Measurements from ENCODE around the gene DGKG. TPM values are rescaled to one million over a fixed set of nuclear protein-coding genes. Genes with fewer than 3 reads are reported as not detected.

DGKG gene
- total and polyA plus RNA-seq, 8 donors: 0.12 to 26.3 (median 2.7) TPM

DNA sequence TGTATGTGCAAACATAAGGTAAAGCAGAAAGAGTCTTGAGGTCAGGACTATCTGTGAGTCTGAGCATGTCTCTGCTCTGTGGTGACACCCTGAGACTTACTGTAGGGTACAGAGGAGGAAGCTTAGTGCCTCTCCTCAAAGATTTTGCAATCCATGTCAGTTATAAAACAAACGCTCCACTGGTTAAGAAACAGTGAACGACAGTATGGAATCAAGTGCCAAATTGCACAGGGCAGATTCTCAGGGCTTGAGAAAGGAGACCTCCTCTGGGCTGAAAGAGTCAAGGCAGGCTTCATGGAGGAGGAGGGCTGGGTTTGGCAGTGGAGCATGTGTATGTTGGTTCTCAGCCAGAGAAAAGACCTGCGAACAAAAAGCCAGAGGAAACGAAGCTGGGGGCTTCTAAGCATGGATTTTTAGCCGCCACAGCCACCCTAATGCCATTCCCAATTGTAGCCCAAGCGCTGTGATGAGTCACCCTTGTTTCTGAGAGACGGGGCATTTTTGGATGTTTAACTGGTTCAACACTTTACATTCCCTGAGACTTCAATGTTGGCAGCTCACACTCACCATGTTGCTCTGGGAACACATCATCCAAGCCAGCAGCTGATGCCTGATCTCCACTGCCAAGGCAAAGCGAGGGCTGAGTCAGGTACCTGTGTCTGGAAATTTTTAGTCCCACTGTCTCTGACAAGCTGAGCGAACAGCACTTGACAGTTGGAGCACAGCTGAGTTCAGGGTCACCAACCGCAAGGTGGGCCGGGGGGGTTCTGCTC is 3.4 kb upstream of the DGKG start:
- Histone ChIP-seq H3K4me1 (peaks cover 16 to 43% (median 21%) of the 10 kb centered on the region in 4 donors), H3K9me3 (no peaks in the 10 kb centered on the region), H3K36me3 (no peaks in the 10 kb centered on the region), H3K4me3 (no peak overlapping the region), H3K27ac (peak overlapping the region in 2 of 5 donors; percentile 13 to 33), H3K27me3 (peaks cover 0 to 56% (median 40%) of the 10 kb centered on the region in 3 donors)
- DNase-seq: no peak
- TF ChIP-seq CTCF (IDR thresholded peaks at IDR 0.05) (no peak), POLR2AphosphoS5 (IDR thresholded peaks at IDR 0.05) (peak in 2 of 3 donors; percentile 25 to 62)
- intact Hi-C loops (cut with DNase I; ENCODE audit: low total_unique reads): no loop called here
- 59 to 84% (median 74%) methylated on average over 11 of the region's 11 CpGs for WGBS, 5 donors

- Histone ChIP-seq H3K27ac (no peak overlapping the region), H3K27me3 (peaks cover 0 to 55% (median 40%) of the 10 kb centered on the region in 3 donors), H3K4me3 (no peak overlapping the region), H3K9me3 (no peaks in the 10 kb centered on the region), H3K36me3 (no peaks in the 10 kb centered on the region), H3K4me1 (peaks cover 16 to 53% (median 21%) of the 10 kb centered on the region in 4 donors)
- intact Hi-C loops (cut with DNase I; ENCODE audit: low total_unique reads): no loop called here
- no peak for DNase-seq
- no peak for TF ChIP-seq CTCF (IDR thresholded peaks at IDR 0.05)
- no peak for TF ChIP-seq POLR2A (IDR thresholded peaks at IDR 0.05)
- TF ChIP-seq EP300 (IDR thresholded peaks at IDR 0.05): no peak
- 64 to 72% (median 70%) methylated on average over 7 to 10 of the region's 10 CpGs for WGBS, 5 donors
Measured at GRCh38 chr3:186362988-186363387, 954 bp upstream of the DGKG start.

DNA sequence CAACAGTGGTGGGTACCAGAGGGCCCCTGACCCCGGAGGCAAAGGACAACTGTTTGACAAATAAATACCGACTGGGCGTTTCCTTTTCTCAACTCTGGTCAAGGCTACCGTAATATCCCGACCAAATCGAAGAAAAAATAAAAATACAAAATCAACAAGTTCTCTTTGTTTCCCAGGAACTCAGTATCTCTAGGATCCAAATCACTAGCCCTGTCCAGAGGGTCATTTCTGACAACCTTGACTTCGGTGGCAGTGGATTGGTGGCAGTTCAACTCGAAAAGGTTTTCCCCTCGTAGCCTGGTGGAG is 456 bp upstream of the DGKG start:
- Histone ChIP-seq H3K4me1 (peaks cover 16 to 53% (median 21%) of the 10 kb centered on the region in 4 donors), H3K27ac (peak overlapping the region in 1 of 5 donors; percentile 79), H3K36me3 (no peaks in the 10 kb centered on the region), H3K27me3 (peaks cover 0 to 55% (median 40%) of the 10 kb centered on the region in 3 donors), H3K9me3 (no peaks in the 10 kb centered on the region), H3K4me3 (peak overlapping the region; percentile 55 to 62 (median 56))
- intact Hi-C loops (cut with DNase I; ENCODE audit: low total_unique reads): no loop called here
- TF ChIP-seq POLR2A (IDR thresholded peaks at IDR 0.05) (no peak), CTCF (IDR thresholded peaks at IDR 0.05) (no peak), POLR2AphosphoS5 (IDR thresholded peaks at IDR 0.05) (no peak), EP300 (IDR thresholded peaks at IDR 0.05) (no peak)
- no peak for DNase-seq
- 31 to 36% (median 33%) methylated on average over 9 of the region's 9 CpGs for WGBS, 5 donors

DNA sequence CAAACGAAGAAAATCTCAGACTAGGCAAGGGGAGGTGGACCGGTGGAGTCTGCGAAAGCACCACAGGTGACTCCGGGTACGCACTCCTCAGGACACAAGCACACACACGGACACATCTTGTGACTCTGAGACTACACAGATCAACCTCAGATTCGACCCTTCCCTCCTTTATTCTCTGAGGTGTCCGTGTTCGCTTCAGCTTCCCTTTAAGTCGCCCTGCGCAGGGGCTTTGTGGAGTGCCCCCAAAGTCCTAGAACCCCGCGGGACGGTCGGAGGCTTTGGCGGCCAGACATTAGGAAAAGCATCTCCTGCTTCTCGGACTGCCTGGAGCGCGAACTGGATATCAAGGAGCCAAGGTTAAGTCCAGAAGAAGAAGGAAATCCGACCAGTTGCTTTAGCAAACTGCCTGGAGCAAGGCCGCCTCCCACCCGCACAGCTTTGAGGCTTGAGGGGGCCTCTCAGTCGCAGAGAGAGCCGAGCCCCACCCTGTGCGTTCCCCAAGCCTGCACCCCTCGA is 730 bp downstream of the DGKG start:
- no peak for TF ChIP-seq POLR2AphosphoS5 (IDR thresholded peaks at IDR 0.05)
- TF ChIP-seq CTCF (IDR thresholded peaks at IDR 0.05): no peak
- TF ChIP-seq EP300 (IDR thresholded peaks at IDR 0.05): no peak
- no peak for TF ChIP-seq POLR2A (IDR thresholded peaks at IDR 0.05)
- WGBS, 5 donors: 3 to 6% (median 3%) methylated on average over 21 to 26 of the region's 26 CpGs
- Histone ChIP-seq H3K27ac (peak overlapping the region in 4 of 5 donors; percentile 38 to 79 (median 66)), H3K27me3 (peaks cover 0 to 61% (median 40%) of the 10 kb centered on the region in 3 donors), H3K9me3 (no peaks in the 10 kb centered on the region), H3K4me3 (peak overlapping the region; percentile 55 to 62 (median 56)), H3K36me3 (no peaks in the 10 kb centered on the region), H3K4me1 (peaks cover 16 to 52% (median 21%) of the 10 kb centered on the region in 4 donors)
- intact Hi-C loops (cut with DNase I; ENCODE audit: low total_unique reads): no loop called here
- no peak for DNase-seq
